ENCODE measurements around the gene CLASP1.
"Not testable (repeated sequence)": the region's sequence is repeated elsewhere in the genome, so short reads cannot be mapped to it uniquely, and the experiment has no call there.

CLASP1 gene

DNA sequence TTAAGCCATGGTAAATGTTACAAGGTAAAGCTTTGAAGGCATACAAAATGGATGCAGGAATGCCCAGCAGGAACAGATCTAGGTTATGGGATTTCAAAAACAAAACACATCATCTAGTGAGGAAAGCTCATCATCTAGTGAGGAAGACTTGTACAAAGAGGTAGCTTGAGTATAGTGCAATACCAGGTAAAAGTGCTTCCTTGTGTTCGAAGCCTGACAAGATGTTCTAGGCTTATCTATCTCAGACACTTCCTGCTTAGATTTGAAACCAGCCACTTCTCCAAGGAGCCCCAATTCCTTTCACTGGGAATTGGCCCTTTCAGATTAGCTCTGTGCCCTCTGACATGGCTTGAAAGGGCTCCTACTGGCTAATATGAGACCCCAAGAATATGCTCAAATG is 73.0 kb downstream of the CLASP1 start:
- DNase-seq = no peak

- DNase-seq = no peak
Measured at GRCh38 chr2:121575800-121576199, 73.5 kb downstream of the CLASP1 start.

DNA sequence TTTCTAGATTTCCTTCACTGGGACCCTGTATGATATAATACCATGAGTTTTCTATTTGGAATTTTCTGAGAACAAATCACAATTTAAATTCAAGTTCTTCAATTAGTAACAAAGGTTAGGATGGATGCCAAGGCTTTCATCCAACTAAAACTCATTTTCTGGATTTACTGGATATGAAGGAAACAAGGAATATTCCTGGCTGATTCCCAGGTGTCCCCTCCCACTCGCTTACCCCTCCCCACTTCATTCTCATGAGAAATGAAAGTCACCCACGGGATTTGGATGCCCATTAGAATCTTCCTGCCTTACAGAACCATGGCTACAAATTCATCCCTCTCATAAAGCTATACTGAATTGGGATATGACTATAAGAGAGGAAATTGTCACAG is 78.6 kb downstream of the CLASP1 start:
- DNase-seq = no peak

DNA sequence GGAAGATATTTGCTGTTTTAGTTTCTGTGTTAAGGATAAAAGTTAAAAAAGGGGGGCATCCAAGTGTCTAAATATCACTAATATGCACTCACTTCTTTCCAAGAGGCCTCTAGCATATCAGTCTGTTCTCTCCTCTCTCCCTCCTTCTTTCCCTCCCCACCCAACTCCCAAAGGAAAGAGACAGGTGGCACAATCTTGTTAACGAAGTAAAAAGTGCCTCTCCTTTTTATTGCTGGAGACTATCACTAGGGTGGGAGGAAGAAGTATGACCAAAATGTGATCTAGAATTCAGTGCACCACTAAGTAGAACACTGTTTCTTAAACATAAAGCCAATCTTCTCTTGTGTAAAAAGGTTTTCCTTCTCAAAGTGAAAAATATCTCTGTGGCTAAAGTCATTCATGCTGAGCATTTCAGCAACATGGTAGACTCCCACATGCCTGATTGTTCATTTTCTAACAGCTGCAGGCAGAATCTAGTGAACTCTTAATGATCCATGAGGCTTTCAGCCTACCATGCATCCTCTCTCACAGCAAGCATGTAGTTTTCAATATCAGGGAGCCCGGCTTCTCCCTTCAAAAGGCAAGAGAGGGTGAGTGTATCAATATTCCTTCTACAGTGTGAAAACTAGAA is 79.1 kb downstream of the CLASP1 start:
- DNase-seq = no peak

- no peak for DNase-seq
Measured at GRCh38 chr2:121567957-121568409, 81.3 kb downstream of the CLASP1 start.

- DNase-seq = no peak
Measured at GRCh38 chr2:121567452-121567851, 81.8 kb downstream of the CLASP1 start.

GRCh38 chr2:121565389-121566250 is 83.6 kb downstream of the CLASP1 start:
- DNase-seq = no peak

DNA sequence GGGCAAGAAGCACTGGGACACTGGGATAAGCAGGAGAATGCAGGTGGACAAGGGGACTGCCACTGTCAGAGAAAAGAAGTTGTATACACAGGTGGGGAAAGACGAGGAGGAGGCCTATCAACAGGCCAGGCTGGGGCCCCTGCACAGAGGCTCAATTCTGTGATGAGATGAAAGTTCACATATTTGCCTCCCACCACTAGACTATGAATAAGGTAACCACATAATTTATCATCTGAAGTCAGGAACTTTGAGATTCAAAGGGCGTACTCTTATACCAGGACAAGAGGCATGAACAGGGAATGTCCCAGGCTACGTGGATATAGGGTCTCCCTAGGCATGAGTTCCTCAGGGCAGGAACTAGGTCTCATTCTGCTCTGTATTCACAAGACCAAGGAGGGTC is 84.4 kb downstream of the CLASP1 start:
- DNase-seq = no peak

DNA sequence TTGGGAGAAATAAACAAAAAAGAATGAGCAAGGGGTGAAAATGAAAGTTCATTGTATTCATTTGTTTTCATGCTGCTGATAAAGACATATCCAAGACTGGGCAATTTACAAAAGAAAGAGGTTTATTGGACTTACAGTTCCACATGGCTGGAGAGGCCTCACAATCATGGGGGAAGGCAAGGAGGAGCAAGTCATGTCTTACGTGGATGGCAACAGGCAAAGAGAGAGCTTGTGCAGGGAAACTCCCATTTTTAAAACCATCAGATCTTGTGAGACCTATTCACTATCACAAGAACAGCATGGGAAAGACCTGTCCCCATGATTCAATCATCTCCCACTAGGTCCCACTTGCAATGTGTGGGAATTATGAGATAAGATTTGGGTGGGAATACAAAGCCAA is 85.5 kb downstream of the CLASP1 start:
- DNase-seq = not testable (repeated sequence)

- no peak for DNase-seq
Measured at GRCh38 chr2:121562269-121563176, 86.7 kb downstream of the CLASP1 start.

DNA sequence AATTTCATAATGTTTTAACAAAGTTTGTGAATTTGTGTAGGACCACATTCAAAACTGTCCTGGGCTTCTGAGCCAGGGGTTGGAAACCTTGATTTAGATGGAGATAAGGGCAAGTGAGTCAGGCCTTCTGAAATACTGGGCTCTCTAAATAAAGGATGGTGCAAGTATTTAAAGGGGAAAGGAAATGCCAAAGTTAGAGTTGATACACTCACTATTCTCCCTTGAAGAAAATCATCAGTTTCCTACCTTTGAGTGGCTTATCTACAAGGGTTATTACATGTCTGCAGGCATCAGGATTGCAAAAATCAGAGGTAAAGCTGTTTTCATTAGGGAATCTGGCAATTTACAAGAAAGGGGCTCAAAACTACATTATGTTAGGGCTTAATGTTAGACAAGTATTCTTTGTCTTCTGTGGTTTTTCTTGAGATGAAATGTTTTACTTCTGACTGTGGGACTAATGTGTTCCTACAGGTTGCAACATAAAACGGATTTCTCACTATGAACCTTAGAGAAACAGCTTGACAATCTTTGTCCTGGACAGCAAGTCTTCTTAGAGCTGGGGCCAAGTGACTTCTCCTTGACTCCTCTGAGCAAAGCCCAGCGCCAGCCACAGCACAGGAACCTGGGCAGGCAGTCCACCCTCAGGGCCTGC is 87.5 kb downstream of the CLASP1 start:
- no peak for DNase-seq

- DNase-seq = no peak
Measured at GRCh38 chr2:121558329-121558728, 90.9 kb downstream of the CLASP1 start.

DNA sequence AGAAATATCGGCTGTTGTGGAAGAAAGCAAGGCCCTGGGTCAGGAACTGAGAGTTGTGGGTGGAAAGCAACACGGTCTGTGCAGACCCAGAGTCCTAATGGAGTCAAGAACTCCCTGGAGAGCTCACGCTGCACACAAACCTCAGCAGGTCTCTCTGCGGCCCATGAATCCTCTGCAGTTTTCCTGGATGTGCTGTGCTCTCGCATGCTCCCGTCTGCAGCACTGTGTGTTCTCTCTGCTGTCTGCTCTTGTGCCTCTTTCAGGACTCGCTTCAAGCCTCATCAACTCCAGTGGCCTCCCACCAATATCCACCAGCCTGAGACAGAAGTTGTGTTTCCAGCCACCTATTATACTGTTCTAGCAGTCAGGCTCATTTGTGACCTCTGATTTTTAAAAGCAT is 94.3 kb downstream of the CLASP1 start:
- no peak for DNase-seq

GRCh38 chr2:121552477-121553180 is 96.6 kb downstream of the CLASP1 start:
- not testable (repeated sequence) for DNase-seq

DNA sequence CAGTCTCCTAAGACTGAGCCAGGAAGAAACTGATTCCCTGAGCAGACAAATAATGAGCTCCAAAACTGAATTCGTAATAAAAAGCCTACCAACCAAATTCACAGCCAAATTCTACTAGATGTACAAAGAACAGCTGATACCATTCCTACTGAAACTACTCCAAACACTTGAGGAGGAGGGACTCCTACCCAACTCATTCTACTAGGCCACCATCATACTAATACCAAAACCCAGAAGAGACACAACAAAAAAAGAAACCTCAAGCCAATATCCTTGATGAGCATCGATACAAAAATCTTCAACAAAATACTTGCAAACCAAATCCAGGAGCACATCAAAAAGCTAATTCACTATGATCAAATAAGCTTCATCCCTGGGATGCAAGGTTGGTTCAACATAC is 98.6 kb downstream of the CLASP1 start:
- DNase-seq = no peak

- no peak for DNase-seq
Measured at GRCh38 chr2:121547646-121548045, 101.6 kb downstream of the CLASP1 start.

DNA sequence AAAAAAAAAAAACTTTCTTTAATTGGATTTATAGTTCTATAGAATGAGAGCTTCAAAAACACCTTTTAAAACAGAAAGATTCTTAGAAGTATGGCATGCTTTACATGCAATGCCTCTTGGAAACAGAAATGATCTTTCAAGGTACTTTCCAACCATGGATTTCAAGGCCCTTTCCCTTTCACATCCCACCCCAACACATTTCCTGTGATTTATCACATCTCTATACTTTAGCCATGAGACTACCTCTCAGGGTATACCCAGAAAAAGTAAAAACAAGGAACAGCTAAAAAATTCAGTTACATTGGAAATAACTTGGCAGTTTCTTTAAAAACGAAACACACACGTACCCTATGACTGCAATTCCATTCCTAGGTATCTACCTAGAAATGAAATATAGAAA is 103.3 kb downstream of the CLASP1 start:
- no peak for DNase-seq

GRCh38 chr2:121545257-121545656 is 104.0 kb downstream of the CLASP1 start:
- DNase-seq = no peak

DNA sequence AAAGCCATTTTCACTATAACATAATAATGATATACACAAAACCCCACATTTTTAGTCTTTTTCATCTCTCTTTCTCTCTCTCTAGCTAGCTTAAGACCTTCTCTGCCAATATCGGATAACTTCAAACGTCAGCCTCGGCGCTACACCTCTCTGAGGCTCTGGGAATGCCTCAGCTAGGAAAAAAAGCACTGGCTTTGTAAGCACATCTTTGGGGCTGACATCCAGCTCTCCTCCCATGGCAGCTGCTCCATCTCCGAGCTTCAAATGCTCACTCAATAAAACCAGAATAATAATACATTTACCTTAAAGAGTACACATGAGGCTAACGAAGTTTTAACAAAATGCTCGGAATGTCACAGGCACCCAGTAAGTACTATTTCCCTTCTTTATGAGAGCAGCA is 107.8 kb downstream of the CLASP1 start:
- DNase-seq = no peak

GRCh38 chr2:121539750-121540469 is 109.4 kb downstream of the CLASP1 start:
- no peak for DNase-seq

GRCh38 chr2:121536850-121537557 is 112.3 kb downstream of the CLASP1 start:
- DNase-seq = no peak

Measured in stimulated activated CD4-positive, alpha-beta T cell treated with anti-CD3 and anti-CD28 coated beads, Interleukin-4, amount 100 ng/mL, for 24 hours (primary cell).